Right lung (tissue), 5 donors: Measurements from ENCODE around the gene CNTROB. TPM values are rescaled to one million over a fixed set of nuclear protein-coding genes. Genes with fewer than 3 reads are reported as not detected.

Source experiments
- DNase-seq, 2 donors: peaks; one replicate each; pipeline ENCODE4 v3.0.0-alpha.2; 2013
- polyA plus RNA-seq, 5 donors: library from polyadenylated mRNA; unstranded; fragments of 120-200 nt; gene quantifications; one replicate each; pipeline versions ENCODE4 v1.2.1 to v1.2.3, GENCODE V29; 2013; ENCODE audit warnings: inconsistent platforms in 1 of 5, low replicate concordance in 1 of 5; ENCODE audit not compliant: insufficient read length in 5 of 5, insufficient read depth in 1 of 5

CNTROB gene
- polyA plus RNA-seq, 5 donors: 67.3 to 82.5 (median 74.7) TPM

DNA sequence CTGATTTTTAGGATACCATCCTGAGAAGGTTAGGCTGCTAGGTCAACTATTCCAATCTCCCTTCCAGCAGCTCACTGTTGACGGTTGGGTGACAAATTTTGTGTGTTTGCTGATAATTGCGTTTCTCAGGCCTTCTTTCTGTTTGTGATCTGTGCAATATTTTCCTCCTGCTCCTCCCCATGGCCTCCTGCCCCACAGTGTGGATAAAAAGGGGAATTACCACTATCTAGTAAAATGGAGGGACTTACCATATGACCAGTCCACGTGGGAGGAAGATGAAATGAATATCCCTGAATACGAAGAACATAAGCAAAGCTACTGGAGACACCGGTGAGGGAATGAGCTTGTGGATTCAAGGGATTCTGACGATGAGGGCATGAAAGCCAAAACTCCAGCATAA, 34.2 kb upstream of the CNTROB start:
- peak in 1 of 2 donors; percentile 36 for DNase-seq

DNA sequence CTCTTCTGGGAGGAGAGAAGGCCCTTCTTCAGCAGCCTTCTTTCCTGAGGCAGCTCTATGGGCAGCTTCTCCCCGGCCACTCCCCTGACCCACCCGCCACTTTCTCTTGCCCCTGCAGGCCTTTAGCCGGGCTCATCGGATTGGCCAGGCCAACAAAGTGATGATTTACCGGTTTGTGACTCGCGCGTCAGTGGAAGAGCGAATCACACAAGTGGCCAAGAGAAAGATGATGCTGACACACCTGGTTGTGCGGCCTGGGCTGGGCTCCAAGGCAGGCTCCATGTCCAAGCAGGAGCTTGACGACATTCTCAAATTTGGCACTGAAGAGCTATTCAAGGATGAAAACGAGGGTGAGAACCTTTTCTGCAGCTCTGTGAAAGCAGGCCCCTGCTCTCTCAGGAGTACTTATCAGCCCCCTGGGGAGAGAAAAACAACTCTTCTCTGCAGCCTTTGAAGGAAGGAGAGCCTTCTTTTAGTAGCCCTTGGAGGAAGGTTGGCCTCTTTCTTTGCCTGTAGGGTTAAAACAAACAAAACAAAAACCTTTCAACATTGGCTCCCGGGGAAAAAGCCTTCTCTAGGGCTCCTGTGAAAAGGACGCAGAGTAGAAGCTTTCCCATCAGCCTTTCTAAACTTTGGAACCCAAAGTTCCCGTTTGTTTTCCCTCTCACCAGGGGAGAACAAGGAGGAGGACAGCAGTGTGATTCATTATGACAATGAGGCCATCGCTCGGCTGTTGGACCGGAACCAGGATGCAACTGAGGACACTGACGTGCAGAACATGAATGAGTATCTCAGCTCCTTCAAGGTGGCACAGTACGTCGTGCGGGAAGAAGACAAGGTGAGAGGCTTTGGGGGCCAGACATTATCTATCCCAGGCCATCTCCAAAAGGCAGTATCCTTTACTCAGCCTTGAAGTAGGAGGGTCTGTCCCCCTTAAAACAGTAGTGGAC, 28.6 kb upstream of the CNTROB start:
- no peak for DNase-seq

DNA sequence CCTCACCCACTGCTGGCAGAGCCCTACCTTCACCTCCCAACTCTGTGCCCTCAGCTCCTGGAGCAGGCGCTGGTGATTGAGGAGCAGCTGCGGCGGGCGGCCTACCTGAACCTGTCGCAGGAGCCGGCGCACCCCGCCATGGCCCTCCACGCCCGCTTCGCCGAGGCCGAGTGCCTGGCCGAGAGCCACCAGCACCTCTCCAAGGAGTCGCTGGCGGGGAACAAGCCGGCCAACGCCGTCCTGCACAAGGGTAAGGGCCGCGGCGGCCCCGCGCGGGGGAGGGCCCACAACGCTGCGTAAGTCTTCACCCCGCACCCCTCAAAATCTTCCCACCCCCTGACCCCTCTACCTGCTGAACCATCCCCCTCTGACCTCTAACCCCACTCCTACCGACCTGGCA, 22.9 kb upstream of the CNTROB start:
- no peak for DNase-seq

DNA sequence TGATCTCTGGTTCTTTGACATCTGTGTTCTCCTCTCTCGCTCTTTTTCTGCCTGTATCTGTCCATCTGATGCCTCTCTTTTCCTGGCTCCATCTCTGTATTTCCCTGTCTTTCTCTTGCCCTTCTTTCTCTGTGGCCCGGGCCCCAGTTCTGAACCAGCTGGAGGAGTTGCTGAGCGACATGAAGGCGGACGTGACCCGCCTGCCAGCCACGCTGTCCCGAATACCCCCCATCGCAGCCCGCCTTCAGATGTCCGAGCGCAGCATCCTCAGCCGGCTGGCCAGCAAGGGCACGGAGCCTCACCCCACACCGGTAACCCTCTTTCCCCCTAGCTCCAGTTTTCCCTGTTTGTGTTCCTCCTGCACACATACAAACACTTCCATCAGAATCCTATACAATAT, 21.7 kb upstream of the CNTROB start:
- DNase-seq: no peak

DNA sequence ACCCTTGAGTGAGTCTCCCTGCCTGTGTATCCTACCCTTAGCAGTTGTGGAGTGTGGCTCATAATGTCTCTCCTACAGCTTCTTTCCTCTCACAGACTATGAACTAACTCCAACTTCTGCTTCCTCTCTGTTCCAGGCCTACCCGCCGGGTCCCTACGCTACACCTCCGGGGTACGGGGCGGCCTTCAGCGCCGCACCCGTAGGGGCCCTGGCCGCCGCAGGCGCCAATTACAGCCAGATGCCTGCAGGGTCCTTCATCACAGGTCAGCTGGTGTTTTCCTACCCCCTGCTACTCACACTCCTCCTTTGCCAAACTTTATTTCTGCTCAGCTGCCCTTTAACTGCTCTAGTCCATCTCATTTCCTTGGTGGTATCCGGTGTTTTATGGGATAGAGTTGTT, 21.3 kb upstream of the CNTROB start:
- no peak for DNase-seq

DNA sequence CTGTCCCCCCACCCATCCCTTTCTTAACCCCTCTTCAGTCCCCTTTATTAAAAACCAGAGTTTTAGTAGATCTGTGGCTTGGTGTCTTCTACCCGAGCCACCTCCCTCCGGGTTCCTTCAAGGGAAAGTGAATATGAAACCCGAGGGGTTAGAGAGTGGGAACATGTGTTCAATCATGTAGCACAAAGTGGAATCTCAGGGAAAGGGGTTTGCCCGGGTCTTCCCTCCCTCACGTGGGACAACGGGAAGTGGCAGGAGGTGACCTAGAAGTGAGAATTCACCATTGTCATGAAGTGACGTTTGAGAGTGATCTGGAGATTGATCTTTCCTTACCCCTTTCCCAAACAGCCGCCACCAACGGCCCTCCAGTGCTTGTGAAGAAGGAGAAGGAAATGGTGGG, 20.9 kb upstream of the CNTROB start:
- DNase-seq: no peak

DNA sequence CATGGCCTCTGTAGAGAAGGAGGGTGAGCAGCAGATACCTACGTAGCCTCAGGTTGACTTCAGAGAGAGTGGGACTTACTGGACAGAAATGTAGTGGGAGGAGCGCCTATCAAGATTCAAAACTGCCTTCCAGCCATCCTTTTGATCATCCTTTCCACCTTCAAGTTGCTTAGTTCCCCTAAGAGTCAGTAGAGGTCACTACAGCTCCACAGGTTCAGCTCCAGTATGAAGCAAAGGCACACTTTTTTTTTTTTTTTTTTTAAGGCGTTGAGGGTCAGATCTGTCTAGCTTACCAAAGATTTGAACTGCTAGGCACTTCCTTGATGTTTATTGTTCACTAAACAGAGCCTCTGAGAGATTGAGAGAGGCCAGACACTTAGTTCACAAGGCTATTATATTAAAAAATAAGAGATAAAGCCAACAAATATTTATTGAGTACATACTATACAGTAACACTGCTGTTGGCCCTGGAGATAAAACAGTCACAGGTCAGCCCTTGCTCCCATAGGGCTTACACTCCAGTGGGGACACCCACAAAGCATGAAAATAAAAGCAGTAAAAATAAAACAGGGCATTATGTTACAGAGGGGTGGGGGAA, 19.0 kb upstream of the CNTROB start:
- peak; percentile 31 to 52 for DNase-seq

DNA sequence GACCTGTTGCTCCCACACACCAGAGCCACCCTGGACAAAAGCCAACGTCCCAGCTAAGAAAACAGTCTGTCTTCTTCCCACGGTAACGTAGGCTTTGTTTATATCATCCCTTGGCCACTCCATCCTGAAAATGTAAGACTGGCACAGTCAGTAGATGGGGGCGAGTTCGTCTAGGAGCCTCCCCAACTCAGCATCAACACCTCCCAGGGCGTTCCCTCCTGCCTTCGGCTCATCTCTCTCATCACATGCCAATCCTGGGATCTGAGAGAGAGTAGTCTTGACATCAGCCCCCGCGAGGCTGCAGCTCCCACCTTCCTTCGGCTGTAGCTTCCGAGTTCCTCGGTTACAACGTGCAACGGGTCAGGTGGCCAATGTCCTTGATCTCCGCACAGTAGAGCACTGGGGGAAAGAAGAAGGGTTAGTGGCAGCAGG, 16.8 kb upstream of the CNTROB start:
- no peak for DNase-seq

DNA sequence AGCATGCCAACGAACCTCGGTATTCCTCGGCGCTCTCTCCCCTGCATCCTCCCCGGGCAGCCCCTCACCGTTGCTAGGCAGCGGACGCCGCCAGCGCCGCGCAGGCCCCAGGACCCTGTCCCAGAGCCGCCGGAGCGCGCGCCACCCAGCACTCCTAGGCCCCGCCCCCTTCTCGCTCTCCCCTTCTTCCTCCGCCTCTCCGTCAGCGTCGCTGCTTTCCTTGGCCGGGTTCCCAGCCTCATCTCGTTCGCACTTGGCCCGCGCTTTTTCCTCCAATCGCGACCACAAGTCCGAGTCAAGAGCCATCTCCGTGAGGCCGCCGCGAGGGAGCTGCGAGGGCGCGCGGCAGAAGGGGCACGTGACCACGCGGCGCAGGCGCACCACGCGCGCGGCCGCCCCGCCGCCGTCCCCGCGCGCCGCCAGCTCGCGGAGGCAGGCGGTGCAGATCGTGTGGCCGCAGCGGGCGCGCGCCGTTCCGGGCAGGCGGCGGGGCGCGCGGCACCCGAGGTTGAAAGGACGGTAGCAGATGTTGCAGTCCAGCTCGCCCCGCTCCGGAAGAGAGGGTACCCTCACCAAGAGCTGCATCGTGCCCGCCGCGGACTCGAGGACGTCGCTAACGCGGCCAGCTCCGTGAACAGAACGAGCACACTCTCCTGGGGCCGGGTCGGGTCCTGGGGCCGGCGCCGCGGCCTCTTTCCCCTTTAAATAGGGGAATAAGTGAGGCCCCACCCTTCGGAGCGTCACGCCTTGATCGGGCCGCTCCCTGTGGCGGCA, 16.2 kb upstream of the CNTROB start, which contains the start of gene RNF227:
Gene RNF227 (minus strand): TSS at position 679 of the 774 bp plus-strand sequence. CDS start 94 bp downstream, at position 585.
- peak; percentile 98 to 99 for DNase-seq

DNA sequence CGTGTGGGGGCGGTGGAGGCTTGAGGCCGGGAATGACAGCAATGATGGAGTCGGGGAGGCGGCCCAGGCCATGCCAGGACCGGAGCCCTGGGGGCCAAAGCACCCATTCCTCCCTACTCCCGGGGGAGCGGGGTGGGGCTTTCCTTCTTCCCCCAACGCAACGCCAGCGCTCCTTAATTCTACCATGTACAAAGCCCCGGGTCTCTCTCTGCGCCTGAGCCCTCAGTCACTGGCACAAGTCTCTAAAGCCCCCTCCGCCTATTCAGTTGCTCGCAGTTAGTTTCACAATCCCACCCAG, 15.7 kb upstream of the CNTROB start:
- DNase-seq: no peak

DNA sequence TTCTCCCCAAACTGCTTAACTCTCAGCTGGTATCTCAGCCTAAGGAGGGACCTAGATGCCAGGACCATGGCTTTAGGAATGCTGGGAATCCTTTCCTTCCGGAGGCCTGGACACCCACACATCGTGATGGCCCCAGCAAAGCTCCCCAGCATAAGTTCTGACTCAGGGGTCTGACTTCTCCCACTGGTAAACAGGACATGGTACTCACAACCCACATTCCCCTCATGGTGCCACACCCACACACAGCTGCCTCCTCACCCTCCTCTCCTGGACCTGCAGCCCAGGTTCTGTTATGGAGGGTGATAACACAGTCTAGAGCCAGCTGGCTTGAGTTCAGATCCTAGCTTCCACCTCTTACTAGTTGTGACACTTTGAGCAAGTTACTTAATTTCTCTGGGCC, 15.2 kb upstream of the CNTROB start:
- DNase-seq: no peak

DNA sequence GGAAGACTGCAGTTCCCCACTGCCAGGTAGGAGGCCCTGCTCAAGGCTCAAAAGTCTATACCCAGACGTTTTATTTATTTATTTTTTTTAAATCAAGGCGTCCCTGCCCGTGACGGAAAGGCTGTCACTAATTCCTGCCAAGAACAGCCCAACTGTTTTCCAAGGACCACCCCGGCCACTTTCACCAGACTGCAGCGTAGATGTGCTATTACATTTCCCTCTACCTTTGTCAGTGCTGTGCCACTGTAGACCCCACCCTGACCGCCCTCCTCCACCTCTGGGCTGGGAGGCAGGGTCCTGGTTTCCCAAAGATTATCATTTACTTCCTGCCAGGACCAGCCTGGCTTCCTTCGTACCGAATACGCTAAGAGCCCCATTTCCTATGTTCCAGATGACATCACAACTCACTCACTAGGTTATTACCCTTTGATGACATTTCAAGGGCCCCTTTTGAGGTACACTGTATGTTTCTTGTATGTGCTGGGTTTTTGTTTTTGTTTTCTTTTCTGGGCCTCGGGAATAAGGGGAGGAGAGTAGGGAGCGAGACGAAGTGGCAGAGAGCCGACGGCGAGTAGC, 9.6 kb upstream of the CNTROB start:
- peak in 1 of 2 donors; percentile 36 for DNase-seq

DNA sequence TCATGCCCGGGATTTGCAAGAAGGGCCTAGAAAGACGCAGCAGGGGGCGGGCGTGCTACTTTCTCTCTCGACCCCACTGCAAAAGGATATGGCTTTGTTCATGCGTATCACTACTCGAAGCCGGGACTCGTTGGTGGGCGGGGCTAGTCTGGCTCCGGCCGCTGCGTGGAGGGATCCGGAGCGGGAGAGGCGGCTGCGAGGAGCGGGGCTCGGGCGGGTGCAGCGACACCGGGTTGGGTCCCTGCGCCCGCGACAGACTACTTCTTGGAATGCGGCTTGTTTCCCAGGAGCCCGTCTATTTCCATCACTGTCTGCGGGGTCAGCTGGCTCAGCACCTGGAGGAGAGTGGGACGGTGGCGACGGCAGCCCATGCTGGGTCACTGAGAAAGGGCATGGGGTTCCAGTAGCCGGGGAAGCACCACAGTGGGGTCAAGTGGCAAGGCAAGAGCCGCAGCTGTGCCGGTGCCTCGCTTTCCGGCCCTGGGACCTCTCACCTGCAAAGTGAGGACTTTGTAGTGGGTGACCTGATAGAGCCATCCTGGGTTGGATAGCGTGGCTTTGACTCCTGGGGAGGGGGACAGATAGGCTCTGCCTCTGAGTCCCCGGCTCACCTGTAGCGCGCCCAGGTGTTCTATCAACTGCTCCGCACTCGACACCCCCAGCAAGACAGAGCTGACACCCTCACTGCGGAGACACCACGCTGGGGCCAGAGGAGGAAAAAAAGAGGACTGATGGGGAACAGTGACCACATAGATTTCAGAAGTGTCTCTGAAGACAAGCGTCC, 9.0 kb upstream of the CNTROB start:
- peak; percentile 89 to 91 for DNase-seq

DNA sequence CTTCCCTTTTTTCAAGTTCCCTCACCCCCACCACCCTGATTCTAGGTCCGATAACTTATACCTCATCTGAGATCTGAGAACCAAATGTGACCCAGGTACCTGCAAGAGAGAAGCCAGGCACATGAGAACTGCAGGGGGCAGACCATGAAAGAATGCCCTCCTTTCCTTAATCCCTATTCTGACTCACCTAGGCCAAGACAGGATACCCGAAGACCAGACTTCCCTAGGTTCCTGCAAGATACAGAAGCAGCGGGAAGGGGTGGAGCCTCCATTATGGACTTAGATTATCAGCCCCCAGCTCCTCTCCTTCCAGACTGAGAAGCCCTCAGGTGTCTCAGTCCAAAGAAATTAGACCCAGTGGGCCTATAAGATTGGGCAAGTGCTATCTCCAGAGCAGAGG, 4.4 kb upstream of the CNTROB start:
- DNase-seq: no peak

DNA sequence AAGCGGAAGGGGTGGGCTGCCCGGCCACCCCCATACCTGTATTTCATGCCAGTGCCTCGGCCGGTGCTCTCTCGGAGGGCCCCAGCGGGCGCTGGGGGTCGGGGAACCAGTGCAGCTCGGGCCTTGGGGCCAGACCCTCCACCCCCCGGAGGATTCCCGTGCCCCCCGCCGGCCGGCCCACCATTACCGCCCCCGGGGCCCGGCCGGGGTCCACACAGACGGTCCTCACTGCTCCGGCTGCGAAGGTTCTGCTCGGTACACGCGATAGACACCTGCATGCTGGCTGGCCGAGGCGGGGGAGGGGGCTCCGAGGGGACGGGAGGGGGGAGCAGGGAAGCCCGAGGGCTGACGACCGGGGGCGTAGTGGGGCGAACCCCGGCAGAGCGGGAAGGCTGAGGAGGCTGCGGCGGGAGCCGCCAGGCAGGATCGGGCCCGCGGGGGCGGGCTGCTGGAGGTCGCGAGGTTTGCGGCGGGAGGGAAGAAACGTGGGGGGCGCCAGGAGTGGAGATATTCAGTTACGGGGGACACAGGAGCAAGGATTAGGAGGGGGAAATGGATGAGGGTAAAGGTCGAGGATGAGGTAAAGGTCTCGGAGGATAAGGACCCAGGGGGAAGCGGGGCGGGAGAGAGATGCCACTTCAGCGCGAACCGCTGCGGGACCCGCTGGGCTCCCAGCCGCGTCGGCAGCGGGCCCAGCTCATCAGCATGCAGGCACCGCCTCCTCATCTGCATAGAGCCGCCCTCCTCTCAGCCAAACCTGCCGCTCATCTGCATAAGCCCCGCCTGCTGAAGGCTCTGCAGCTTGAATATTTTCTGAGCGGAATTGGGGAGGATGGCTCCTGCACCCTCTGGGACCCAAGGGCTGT, 2.6 kb upstream of the CNTROB start, which contains the start of gene KCNAB3:
Gene KCNAB3 (minus strand): TSS at position 699 of the 866 bp plus-strand sequence. CDS start 421 bp downstream, at position 278.
- DNase-seq: peak; percentile 52 to 62

DNA sequence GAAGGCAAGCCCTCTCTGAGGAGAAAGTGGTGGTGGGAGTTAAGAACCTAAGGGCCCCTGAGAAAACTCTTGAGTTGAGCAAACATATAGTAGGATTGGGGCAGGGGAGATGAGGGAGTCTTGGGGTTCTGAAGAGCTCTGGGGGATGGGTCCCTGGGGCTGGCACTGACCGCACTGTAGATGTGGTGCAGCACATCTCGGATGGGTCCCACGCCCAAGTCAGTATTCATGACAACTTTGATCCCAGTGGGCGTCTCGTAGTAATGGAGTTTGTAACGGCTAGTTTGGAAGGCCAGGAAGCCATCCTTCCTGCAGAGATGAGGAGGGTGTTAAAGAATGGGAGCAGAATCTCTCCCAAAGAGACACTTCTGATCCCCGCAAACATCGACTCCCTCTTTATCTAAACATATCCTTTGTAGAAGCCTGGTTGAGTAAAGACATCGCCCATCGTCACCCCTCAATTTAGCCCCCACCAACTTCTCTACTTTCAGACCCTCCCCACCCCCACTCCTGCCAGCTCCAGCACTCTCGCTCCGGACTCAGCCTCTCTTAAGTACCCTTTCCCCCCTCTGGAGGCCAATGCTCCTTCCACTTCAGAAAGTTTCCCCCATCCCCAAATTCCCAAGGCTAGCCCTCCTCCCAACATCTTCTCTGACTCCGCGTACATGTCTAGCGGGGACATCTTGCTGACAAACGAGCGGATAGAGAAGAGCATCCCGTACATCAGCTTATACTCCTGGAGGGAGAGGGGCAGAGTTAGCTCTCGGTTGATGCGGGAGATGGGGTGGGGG, 970 bp upstream of the CNTROB start:
- no peak for DNase-seq

DNA sequence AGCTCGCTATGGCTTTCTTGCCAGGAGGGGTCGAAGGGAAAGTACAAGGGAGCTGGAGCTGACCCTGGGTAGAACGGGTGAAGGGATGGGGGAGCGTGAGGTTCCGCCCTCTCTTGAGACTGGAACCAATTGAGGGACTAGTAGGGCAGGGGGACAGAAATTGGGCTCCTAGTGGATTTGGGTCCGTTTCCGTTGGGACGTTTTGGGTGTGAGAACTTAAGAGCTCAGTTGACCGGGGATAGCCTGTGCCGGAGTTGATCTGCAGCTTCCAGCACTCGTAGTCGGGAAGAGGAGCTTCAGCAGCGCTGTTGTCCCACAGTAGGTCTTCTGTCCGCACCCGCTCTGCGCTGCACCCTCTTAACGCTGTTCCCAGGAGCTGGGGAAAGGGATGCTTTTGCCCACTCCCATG, 481 bp downstream of the CNTROB start:
- peak in 1 of 2 donors; percentile 41 for DNase-seq

DNA sequence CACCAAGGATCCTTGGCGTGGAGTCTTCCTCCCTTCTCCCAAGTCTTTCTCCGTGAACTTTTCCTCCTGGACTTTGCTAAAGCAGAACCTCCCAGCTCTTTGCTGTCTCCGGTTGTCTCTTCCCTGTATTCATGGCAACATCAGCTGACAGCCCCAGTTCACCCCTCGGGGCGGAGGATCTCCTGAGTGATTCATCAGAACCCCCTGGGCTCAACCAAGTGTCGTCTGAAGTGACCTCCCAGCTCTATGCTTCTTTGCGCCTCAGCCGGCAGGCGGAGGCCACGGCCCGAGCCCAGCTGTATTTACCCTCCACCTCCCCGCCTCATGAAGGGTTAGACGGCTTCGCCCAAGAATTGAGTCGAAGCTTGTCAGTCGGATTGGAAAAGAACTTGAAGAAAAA, 943 bp downstream of the CNTROB start:
- DNase-seq: peak in 1 of 2 donors; percentile 25

DNA sequence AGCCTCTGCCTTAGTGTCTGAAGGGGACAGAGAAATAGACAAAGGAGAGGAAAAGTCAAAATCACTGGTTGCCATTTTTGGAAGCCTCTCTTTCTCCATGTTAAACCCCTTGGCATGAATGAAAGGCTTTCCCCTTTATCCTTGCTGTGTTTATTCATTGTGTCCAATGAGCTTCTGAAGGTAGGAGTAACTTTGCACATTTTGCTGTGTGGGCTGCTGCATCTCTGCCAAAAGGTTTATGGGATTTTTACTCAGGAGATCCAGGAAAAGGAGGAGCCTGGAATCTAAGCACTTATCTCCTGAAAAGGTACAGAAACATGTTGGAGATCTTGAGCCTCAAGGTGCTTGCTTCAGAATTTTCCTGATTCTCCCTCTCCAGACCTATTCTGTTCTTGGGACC, 3.9 kb downstream of the CNTROB start:
- DNase-seq: no peak
